Measurements from ENCODE around the gene ANO7.

ANO7 gene, protein sequence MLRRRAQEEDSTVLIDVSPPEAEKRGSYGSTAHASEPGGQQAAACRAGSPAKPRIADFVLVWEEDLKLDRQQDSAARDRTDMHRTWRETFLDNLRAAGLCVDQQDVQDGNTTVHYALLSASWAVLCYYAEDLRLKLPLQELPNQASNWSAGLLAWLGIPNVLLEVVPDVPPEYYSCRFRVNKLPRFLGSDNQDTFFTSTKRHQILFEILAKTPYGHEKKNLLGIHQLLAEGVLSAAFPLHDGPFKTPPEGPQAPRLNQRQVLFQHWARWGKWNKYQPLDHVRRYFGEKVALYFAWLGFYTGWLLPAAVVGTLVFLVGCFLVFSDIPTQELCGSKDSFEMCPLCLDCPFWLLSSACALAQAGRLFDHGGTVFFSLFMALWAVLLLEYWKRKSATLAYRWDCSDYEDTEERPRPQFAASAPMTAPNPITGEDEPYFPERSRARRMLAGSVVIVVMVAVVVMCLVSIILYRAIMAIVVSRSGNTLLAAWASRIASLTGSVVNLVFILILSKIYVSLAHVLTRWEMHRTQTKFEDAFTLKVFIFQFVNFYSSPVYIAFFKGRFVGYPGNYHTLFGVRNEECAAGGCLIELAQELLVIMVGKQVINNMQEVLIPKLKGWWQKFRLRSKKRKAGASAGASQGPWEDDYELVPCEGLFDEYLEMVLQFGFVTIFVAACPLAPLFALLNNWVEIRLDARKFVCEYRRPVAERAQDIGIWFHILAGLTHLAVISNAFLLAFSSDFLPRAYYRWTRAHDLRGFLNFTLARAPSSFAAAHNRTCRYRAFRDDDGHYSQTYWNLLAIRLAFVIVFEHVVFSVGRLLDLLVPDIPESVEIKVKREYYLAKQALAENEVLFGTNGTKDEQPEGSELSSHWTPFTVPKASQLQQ

DNA sequence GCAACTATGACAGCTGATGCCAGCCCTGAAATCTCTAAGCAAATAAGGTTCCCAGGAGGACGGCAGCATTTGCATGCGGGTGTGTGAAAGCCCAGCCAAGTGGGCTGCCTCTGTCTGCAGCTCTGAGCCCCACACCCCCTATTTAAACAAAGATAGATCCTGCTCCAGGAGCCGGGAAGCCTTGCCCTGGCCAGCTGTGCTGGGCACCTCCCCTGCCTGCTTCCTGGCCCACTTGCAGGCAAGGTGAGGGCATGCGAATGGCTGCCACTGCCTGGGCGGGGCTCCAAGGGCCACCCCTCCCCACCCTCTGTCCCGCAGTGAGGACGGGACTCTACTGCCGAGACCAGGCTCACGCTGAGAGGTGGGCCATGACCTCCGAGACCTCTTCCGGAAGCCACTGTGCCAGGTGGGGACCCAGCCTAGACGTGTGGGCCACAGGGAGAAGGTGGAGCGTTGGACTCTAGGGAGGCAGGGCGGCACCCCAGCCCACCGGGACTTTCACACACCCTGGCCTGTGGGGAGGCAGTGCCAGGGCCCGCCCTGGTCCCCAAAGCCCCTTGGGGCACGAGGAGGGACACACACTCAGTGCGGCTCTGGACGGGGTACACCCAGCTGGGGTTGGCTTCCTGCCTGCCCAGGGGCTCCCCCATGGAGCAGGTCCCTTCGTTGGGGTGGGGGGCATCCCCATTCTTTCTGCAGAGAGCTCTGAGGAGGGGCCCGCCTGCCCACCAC, at the start of gene ANO7:
ANO7 (plus strand) TSS at position 317 of the 732 bp plus-strand sequence. CDS start 1,387 bp downstream, outside the sequence.
- DNase-seq (ENCODE audit: low read depth) = no peak

DNA sequence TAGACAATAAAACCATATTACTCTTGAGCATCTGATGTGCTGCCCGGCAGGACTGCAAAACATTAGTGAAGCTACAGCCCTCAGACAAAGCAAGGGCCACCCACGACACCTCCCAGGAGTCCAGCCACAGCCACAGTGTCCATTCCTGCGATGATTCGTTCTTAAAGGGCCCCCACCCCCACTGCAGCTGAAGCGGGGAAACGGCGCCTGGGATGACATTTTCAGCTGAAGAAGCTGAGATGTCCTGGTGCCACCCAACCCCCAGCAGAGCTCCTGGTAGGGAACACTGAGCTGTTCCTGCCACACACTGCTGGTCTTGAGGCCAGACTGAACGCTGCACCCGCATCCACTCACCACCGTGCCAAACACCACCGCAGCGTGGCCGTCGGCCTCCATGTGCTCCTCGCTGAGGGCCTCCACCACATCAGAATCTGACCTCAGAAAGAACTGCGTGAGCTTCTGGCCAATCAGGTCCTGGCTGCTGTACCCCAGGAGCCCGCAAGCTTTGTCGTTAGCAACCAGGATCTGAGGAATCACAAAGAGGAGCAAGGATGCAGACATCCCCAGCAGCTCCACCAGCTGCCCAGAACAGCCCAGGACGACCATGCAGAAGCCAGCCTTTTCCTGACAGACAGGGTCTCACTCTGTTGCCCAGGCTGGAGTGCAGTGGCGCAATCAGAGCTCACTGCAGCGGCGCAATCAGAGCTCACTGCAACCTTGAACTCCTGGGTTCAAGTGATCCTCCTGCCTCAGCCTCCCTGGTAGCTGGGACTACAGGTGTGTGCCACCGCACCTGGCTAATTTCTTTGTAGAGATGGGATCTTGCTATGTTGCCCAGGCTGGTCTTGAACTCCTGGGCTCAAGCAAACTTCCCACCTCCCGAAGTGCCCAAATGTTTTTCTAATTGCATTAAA, 48.7 kb upstream of the ANO7 start:
- DNase-seq (ENCODE audit: low read depth) = no peak

DNA sequence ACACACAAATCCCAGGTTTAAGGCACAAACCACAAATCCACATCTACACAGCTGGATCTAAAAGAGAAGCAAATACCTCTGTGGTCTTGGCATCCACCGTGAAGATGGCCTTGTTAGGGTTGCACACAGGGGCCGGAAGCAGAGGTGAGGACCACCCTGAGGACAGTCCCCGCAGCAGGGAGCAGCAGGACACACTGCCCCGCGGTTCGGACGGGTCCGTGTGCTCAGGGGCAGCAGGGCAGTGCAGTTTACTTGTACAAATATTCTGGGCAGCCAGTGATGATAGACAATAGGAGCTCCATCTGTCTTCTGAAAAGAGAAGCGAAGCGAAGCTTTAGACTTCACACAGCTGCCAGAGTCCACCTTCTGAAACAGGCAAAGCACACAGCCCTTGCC, 48.0 kb upstream of the ANO7 start:
- no peak for DNase-seq (ENCODE audit: low read depth)

DNA sequence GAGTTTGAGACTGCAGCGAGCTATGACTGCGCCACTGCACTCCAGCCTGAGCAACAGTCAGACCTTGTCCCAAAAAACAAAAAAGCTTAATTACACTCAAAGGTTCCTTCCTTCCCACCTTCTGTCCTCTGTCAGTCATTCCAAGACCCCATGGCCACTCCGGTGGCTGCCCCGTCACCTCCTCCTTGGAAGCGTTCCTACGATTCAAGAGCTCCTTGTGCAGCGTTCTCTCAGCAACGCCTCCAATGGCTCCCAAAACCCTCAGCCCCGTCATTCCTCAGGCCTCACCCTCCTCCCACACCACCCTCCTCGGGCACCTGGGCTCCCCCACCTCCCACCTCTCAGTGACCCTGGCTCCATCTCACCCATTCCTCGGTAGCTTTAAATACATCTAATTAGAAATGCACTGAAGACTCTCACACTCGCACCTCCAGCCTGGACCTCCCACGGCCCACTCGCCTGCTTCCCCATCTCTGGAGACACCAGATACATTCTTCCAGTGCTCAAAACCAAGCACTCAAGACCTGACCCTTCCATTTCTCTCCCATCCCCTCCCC, 47.2 kb upstream of the ANO7 start:
- DNase-seq (ENCODE audit: low read depth) = no peak

DNA sequence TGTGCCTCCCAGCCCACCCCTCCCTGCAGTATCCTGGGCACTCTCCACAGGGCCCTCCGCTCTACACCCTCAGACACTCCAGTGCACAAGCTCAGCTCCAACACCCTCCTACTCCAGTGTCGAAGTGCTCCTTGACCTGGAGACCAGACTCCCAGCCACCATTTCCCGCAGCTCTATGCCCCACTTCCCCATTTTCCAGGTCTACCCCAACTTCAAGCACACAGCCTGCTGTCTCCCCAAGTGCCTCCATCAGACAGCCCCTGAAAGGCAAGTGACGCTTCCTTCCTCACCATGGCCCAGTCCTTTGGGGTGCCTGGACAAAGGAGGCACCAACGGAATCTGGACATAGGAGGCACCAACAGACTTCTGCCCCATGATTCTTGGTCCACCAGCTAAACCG, 46.4 kb upstream of the ANO7 start:
- no peak for DNase-seq (ENCODE audit: low read depth)

DNA sequence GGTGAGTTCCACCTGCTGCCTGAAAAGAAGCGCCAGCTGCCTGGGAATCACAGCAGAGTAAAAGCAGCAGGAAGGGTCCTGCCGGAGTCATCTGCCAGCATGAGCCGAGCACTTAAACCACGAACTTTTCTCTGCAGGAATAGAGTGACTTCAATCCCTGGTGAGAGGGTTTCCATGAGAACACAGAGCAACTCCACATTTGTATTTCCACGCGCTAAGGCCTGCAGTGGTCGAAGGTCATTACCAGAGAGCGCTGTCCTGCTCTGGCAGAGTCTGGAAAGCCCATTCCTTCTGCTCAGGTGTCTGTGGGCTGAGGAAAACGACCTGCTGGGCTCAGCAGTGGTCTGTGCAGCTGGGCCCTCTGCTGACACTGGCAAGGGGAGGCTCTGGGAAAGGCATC, 45.9 kb upstream of the ANO7 start:
- DNase-seq (ENCODE audit: low read depth) = no peak

DNA sequence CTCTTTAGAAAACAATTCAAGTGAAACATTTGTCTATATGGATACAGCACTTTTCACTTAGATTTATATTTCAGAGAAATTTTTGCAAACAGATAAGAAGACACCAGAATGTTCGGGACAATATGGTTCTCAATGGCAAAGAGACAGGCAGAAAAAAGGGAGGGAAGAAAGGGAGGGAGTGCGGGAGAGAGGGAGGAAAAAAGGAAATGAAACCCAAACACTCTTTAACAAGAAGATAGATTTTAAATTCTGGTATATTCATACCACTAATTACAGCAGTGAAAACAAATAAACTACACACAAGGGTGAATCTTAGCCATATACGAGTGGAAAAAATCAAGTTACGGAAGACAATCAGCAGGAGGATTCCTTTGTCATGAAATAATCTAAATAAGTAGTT, 42.2 kb upstream of the ANO7 start:
- no peak for DNase-seq (ENCODE audit: low read depth)

DNA sequence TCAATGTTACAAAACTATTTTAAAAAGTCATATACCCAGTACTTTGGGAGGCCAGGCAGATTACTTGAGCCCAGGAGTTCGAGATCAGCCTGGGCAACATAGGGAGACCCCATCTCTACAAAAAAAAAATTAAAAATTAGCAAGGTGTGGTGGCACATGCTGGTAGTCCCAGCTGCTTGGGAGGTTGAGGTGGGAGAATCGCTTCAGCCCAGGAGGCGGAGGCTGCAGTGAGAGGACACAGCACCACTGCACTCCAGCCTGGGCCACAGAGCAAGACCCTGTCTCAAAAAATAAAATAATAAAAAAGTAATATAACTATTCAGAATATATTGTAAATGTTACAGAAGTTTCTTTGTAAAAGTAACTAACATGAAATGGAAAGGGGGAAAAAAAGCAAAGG, 41.1 kb upstream of the ANO7 start:
- no peak for DNase-seq (ENCODE audit: low read depth)

DNA sequence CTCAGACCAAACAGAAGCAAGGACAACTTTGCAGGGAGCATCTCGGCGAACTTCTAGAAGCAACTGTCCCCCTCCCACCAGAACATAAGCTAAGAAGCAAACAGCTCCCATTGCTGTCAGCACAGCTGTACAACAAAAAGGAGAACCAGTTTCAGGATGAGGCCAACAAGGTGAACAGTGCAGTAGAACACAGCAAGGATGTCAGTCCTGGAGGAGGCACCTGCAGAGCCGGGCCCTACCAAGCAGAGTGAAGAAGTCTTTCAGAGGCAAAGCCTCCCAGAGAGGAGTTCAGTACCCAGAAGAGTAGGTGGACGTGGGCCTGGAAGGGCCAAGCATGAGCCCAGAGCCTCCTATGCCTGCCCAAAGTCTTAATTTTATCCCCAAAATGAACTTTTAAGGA, 40.2 kb upstream of the ANO7 start:
- no peak for DNase-seq (ENCODE audit: low read depth)

DNA sequence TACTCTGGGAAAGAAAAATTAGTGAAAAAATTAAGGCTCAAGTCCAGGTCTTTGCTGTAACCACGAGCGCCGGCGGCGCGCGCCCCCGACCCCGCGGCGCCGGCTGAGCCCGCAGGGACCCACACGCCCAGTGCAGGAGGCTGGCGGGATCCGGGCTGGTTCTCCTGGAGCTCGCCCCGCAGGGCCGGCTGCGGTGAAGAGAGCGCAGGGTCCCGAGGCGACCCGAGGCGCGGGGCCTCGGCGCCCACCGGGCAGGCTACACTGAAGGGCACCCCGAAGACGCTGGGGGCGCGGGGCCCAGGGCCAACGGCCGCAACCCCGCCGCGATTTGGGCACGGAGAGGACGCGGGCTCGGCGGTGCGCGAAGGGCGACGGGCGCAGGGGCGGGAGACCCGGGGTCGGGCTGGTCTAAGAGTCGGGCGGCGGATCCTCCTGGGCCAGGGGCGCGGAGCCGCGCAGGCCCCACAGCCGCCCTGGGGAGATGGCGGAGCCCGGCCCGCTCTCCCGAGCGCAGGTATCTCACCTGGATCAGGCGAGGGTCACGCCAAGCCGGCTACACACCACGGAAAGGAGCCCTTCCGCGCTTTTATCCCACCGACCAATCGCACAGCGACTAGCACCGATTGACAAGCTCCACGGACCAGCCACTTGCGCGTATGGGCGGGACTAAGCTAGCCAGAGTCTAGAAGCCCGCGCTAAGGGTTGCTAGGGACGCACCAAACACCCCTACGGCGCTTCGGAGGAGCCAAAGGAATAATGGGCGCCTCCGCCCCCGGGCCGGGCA, 39.4 kb upstream of the ANO7 start, which contains the start of gene PASK:
PASK (minus strand) TSS at position 582 of the 784 bp plus-strand sequence. CDS start 6,440 bp downstream, outside the sequence.
- DNase-seq (ENCODE audit: low read depth) = peak; percentile 93

DNA sequence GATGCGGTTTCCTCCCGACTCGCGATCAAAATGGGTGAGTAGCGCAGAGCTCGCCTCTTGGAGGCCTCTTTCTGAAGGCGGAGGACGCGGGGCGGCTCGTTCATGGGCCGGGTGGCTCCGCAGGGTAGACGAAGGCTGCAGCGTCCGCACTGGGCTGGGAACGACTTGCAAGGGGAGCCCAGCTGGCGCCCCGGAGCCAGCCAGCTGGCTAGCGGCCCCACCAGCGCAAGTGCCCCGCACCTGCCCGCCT, 38.9 kb upstream of the ANO7 start:
- no peak for DNase-seq (ENCODE audit: low read depth)

DNA sequence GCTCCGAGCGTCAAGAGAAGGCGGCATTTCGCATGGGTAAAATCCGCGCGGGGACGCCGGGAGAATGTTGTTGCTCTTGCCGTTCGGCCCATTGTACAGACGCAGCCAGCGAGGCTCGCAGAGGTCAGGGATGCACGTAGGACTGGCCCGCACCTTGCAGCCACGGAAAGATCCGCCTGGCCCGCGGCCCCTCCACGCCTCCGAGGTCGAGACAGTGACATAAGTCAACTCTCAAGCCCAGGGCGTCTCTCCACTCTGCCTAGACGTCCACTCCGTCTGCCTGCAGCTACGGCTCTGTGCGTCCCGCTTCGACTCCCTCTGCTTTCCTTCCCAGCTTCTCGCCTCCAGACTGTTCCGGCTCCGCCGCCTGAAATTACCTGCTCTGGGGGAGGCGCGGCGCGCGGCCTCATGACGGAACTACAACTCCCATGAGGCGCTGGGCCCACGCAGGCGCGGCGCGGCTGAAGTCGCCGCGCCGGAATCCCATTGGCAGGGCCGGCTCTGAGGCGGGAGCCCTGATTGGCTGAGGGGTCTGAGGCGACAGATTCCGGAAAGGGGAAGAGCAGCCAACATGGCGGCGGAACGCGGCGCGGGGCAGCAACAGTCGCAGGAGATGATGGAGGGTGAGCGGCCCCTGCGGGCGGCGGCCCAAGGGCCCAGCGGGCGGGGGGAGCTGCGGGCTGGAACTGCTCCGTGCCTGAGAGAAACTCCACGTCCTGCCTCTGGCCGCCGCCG, 38.4 kb upstream of the ANO7 start, which contains the start of gene PPP1R7:
PPP1R7 (plus strand) TSS at position 543 of the 735 bp plus-strand sequence; CDS start at position 572, 29 bp downstream.
- DNase-seq (ENCODE audit: low read depth) = peak; percentile 93

DNA sequence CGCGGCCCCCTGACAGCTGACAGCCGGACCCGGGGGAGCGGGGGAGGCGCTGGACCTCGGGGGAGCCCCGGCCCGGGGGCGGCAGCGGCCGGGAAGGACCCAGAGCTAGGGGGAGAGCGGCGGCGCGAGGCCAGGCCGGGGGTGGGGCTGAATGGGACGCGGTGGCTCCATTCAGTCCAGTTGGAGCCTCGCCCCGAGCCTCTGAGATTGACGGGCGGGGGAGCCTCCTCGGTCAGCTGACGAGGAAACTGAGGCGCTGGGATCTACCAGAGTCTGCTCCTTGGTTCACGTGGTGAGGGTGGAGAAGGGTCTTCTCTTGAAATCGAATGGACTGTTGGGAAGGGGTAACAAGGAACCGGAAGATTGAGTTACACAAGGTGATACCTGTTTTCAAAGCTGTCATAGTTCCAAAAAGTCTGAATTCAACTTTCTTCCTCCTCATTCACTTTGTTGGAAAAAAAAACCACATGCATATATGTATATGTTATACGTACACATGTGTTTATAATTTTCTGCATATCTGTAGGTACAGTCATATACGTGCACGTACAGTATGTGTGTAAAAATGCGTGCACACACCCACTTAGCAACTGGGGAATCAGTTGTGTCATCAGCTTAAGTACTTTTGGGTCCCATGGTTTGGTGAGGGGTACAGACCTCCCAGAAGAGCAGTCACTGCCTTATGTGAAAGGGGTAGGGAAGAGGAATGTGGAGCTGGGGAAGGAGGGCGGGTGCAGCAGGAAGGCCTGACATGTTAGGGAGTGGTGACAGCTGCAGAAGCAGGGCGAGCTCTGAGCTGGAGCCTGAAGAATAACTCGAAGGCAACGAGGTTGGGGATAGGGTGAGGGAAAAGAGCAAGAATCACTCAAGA, 37.6 kb upstream of the ANO7 start:
- DNase-seq (ENCODE audit: low read depth) = no peak

DNA sequence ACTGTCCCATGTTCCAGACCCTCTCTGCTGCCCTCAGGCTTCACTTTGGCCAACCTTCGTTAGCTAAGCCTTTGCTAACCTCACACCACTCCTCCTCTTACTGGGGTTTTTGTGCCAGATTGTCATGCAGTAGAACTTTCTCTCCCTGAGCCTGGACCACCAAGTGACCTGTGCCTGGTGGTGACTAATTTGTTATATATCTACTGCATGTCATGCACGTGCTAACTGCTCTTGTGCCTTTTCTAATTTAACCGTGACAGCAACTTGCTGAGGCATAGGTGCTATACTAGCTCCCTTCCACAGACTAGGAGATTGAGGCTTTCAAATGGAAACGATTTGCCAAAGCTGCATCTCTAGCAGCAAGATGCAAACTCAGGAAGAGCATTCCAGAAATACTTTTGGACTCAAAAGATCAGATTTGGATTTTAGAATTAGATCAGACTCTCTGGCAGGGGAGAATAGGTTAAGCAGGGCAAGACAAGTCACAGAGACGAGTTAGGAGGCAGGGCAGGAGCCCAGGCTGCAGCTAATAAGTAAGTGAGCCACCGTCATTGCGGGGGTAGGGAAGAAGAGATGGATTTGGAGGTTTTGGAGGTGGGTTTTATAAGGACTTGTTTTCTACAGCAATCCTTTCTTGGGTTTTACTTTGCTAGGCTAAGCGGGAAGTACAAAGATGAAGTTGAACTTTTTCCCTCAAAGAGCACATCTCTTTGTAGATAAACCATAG, 36.4 kb upstream of the ANO7 start:
- DNase-seq (ENCODE audit: low read depth) = no peak

DNA sequence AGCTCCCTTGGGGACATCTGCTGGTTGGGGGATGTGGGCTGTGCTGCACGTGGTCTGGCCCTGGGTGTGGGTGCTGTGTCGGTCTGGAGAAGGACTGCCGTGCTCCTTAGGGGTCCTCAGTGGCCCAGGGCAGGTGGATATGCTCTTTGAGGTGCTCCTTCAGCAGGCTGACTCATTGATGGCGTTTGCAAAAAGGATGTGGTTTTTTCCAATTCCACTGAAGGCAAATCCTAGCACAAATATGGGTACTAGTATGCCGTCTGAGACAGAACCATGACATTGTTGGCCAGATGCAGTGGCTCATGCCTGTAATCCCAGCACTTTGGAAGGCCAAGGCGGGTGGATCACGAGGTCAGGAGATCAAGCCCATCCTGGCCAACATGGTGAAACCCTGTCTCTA, 34.9 kb upstream of the ANO7 start:
- no peak for DNase-seq (ENCODE audit: low read depth)

DNA sequence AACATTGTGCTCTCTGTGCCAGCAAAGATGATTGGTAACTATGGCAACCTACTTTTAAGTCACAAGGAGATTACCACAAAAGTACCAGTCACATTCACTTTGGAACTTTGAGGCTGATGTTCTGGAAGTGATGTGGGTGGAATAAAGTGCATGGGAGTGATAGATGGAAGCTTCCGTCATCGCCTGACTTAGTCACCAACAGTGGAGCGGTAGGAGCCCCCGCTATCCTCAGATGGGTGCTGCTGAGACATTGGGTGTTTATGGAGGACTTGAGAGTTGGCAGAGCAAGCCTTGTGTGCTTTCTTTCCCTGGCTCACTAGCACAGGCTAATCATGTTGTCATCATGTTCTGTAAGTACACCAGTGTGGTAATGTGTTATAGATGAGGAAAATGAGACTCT, 33.6 kb upstream of the ANO7 start:
- DNase-seq (ENCODE audit: low read depth) = no peak

DNA sequence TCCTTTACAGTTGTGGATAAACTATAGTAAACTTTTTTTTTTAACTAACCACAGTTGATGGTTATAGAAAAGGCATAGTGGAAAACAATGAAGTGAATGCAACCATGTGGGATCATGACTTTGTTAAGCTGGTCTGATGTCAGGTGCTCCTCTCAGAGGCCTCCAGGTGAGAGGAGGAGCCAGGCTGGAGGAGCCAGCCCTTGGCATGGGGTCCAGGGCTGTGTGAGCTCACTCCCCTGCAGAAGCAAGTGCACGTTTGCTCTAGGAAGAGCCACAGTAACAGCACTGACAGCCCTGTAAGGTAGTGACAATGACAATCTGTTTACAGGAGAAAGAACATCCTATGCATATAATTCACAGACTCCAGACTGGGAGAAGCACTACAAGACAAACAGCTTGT, 32.5 kb upstream of the ANO7 start:
- DNase-seq (ENCODE audit: low read depth) = no peak

DNA sequence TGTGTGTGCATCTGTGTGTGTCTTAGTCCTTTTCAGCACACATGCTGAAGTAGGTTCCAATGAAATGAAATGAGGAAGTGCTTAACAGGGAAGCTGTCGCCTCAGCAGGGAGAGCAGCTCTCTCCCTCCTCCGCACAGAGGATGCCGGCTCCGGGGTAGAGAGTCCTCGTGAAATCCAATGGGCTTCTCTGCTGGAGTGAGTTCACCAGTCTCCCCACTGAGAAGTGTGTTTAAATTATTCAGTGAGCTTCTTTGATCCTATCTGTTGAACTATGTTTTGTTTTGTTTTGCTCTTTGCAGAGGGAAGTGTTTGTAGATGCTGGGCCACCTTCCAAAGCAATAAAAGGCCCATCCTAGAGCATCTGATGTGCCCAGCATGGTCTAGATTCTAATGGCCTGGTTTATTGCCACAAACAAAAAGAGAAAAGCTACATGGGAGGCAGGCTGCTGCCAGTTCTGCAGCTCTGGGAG, 31.5 kb upstream of the ANO7 start:
- DNase-seq (ENCODE audit: low read depth) = no peak

All from activated T-cell treated with anti-CD3 and anti-CD28 coated beads for 24 hours (primary cell).